DMS53 (cell line): ENCODE results near the gene TWIST2.

Experiments used
- DNase-seq: peaks from one replicate; lab custom pipeline; 2025; lab: John Stamatoyannopoulos, UW

The TWIST2 gene

GRCh38 chr2:238856713-238857567 lies 9.1 kb downstream of the TWIST2 start:
- DNase-seq, result no peak

GRCh38 chr2:238857959-238858358 lies 10.1 kb downstream of the TWIST2 start:
- DNase-seq, result no peak

GRCh38 chr2:238859636-238860347 lies 11.9 kb downstream of the TWIST2 start:
- DNase-seq, result no peak

- no peak for DNase-seq
Observed at GRCh38 chr2:238861013-238861730, 13.3 kb downstream of the TWIST2 start.

GRCh38 chr2:238861766-238862315 lies 14.0 kb downstream of the TWIST2 start:
- no peak for DNase-seq

GRCh38 chr2:238862701-238863100 lies 14.8 kb downstream of the TWIST2 start:
- no peak for DNase-seq

GRCh38 chr2:238863231-238863630 lies 15.3 kb downstream of the TWIST2 start:
- no peak for DNase-seq

- DNase-seq, result no peak
Observed at GRCh38 chr2:238863749-238864206, 15.9 kb downstream of the TWIST2 start.

- peak; percentile 96 for DNase-seq
Observed at GRCh38 chr2:238864207-238865014, 16.5 kb downstream of the TWIST2 start.

GRCh38 chr2:238865015-238865719 lies 17.3 kb downstream of the TWIST2 start:
- DNase-seq, result no peak

- no peak for DNase-seq
Observed at GRCh38 chr2:238865744-238866355, 18.0 kb downstream of the TWIST2 start.

GRCh38 chr2:238866656-238867277 lies 18.9 kb downstream of the TWIST2 start:
- no peak for DNase-seq

- DNase-seq, result no peak
Observed at GRCh38 chr2:238868067-238868524, 20.2 kb downstream of the TWIST2 start.

- DNase-seq, result peak; percentile 23
Observed at GRCh38 chr2:238868616-238869292, 20.9 kb downstream of the TWIST2 start.

- peak; percentile 46 for DNase-seq
Observed at GRCh38 chr2:238869293-238870124, 21.6 kb downstream of the TWIST2 start.

GRCh38 chr2:238870261-238870660 lies 22.4 kb downstream of the TWIST2 start:
- no peak for DNase-seq

GRCh38 chr2:238872026-238872425 lies 24.1 kb downstream of the TWIST2 start:
- DNase-seq, result no peak
